K562 (cell line): ENCODE data around the gene SNX17. TPM values are rescaled to one million over a fixed set of nuclear protein-coding genes. Genes with fewer than 3 reads are reported as not detected.
A peak's percentile ranks its signal among the peaks of the same experiment; 100 is the strongest.

Experiments
- ATAC-seq: fragments of 200-7000 bp; cut with Tn5 transposase; 3 replicates; pipeline ENCODE4 v1.9.1; 2020; ENCODE audit warnings: moderate library complexity
- BruUV-seq: library from RNA; stranded (reverse); fragments of 400-500 nt; replicated peaks from 2 replicates; lab custom pipeline; 2021; lab: Mats Ljungman, UMichigan
- CTCF ChIA-PET: fragments of 300-600 bp; formaldehyde crosslinking; extraction: SDS; loops from one replicate; lab custom pipeline; 2021; ENCODE audit warnings: low intra/inter-chr PET ratio; lab: Yijun Ruan, JAX
- POLR2A ChIA-PET: fragments of 300-600, 350-650 bp; sonication (Branson Sonifier 250); formaldehyde crosslinking; extraction: SDS; loops from one replicate; lab custom pipeline; 2021; ENCODE audit warnings: antibody characterized with exemption, inconsistent platforms; lab: Yijun Ruan, JAX
- DNase-seq, 4 experiments: peaks; one replicate each; pipeline versions ENCODE4 v3.0.0 to v3.0.0-alpha.2; 2011 to 2018; ENCODE audit warnings: low spot score in 3 of 4, mixed read lengths in 3 of 4; ENCODE audit errors: extremely low read depth in 1 of 4
- FAIRE-seq: peaks from 2 replicates; lab custom pipeline; 2011; peaks lifted over from hg19 to GRCh38; lab: Jason Lieb, UNC
- H2AFZ ChIP-seq: 2 replicates; pipeline ENCODE4 v1.6.0; 2011; ENCODE audit warnings: low read depth, low read length, control low read depth, inconsistent platforms
- H3K27ac ChIP-seq: fragments of 200-600 bp; 3 replicates; pipeline ENCODE4 v1.8.0; 2011; ENCODE audit warnings: low read depth, mild to moderate bottlenecking, control low read depth, inconsistent platforms, low read length, moderate library complexity, mixed read lengths; ENCODE audit errors: extremely low read depth
- H3K27me3 ChIP-seq, 2 experiments: fragments of 300-600 bp in 1 of 2; 2 replicates in 1 of 2; 3 replicates in 1 of 2; pipeline versions ENCODE4 v1.6.0 to v1.8.0; 2011; ENCODE audit warnings: inconsistent platforms in 2 of 2, low read length in 2 of 2, mild to moderate bottlenecking in 1 of 2, mixed read lengths in 1 of 2, moderate library complexity in 1 of 2; ENCODE audit not compliant: control insufficient read depth in 2 of 2, insufficient read depth in 2 of 2
- H3K36me3 ChIP-seq: fragments of 300-600 bp; 3 replicates; pipeline ENCODE4 v1.8.0; 2011; ENCODE audit warnings: mild to moderate bottlenecking, low read length, inconsistent platforms; ENCODE audit not compliant: control insufficient read depth, insufficient read depth
- H3K4me1 ChIP-seq, 2 experiments: fragments of 200-600 bp in 1 of 2; replicated peaks in 1 of 2; 2 replicates in 1 of 2; 3 replicates in 1 of 2; pipeline versions ENCODE4 v1.5.1 to v1.8.0; 2011; ENCODE audit warnings: inconsistent platforms in 2 of 2, low read length in 2 of 2, mild to moderate bottlenecking in 1 of 2, mixed read lengths in 1 of 2, moderate library complexity in 1 of 2; ENCODE audit not compliant: control insufficient read depth in 2 of 2, insufficient read depth in 2 of 2
- H3K4me2 ChIP-seq: 2 replicates; pipeline ENCODE4 v1.6.1; 2011; ENCODE audit warnings: low read length, control low read depth, inconsistent platforms, mixed read lengths; ENCODE audit not compliant: insufficient read depth
- H3K4me3 ChIP-seq: fragments of 200-600 bp; sonication (generic), shearing (Covaris generic); 2 replicates; pipeline ENCODE4 v1.5.1; 2016; ENCODE audit warnings: control low read depth, inconsistent platforms
- H3K79me2 ChIP-seq: fragments of 200-600 bp; 3 replicates; pipeline ENCODE4 v1.8.0; 2011; ENCODE audit warnings: low read length, inconsistent platforms; ENCODE audit not compliant: control insufficient read depth, insufficient read depth
- H3K9ac ChIP-seq, 2 experiments: 2 replicates each; pipeline versions ENCODE4 v1.6.0 to v1.6.1; 2011; ENCODE audit warnings: low read depth in 2 of 2, low read length in 2 of 2, control low read depth in 1 of 2, inconsistent platforms in 1 of 2, mild to moderate bottlenecking in 1 of 2, mixed read lengths in 1 of 2; ENCODE audit not compliant: insufficient read depth in 1 of 2
- H3K9me1 ChIP-seq: one replicate; pipeline ENCODE4 v1.6.0; 2011; ENCODE audit warnings: inconsistent platforms, mild to moderate bottlenecking, low read length, moderate library complexity; ENCODE audit not compliant: control insufficient read depth, insufficient read depth
- H3K9me3 ChIP-seq: replicated peaks from 2 replicates; pipeline ENCODE4 v1.5.1; 2011; ENCODE audit warnings: low read depth, low read length, inconsistent platforms; ENCODE audit not compliant: control insufficient read depth, insufficient read depth
- H4K20me1 ChIP-seq: replicated peaks from 2 replicates; pipeline ENCODE4 v1.6.1; 2011; ENCODE audit warnings: low read length, inconsistent platforms, mixed read lengths; ENCODE audit not compliant: control insufficient read depth, insufficient read depth
- ARNT ChIP-seq, 2 experiments: fragments of 450-650 bp; IDR thresholded peaks; 2 replicates each; pipeline ENCODE4 v1.6.1; 2016; ENCODE audit warnings: mild to moderate bottlenecking in 1 of 2
- COPS2 ChIP-seq: fragments of 450-650 bp; conservative IDR thresholded peaks from 2 replicates; pipeline ENCODE4 v1.6.1; 2016; ENCODE audit warnings: mild to moderate bottlenecking, moderate library complexity
- CREM ChIP-seq: IDR thresholded peaks from 2 replicates; pipeline ENCODE4 v1.6.1; 2014; ENCODE audit warnings: antibody characterized with exemption, low read depth
- ESRRB ChIP-seq: fragments of 250-450 bp; sonication (Bioruptor Pico); IDR thresholded peaks from 2 replicates; pipeline ENCODE4 v1.5.0; 2020; ENCODE audit warnings: mild to moderate bottlenecking, moderate library complexity, borderline replicate concordance
- FOSL1 ChIP-seq: fragments of 200-800 bp; sonication (Bioruptor generic); conservative IDR thresholded peaks from 2 replicates; pipeline ENCODE4 v1.6.1; 2016; ENCODE audit warnings: missing genetic modification characterization, missing compliant biosample characterization
- MLX ChIP-seq, 2 experiments: fragments of 450-650 bp in 1 of 2; sonication (generic) in 1 of 2; formaldehyde crosslinking; conservative IDR thresholded peaks; 2 replicates each; pipeline versions ENCODE4 v1.4.0 to v1.8.1; 2020 to 2022; ENCODE audit warnings: mild to moderate bottlenecking in 1 of 2, missing genetic modification reagents in 1 of 2
- NFIC ChIP-seq: fragments of 450-650 bp; IDR thresholded peaks from 2 replicates; pipeline ENCODE4 v1.6.1; 2017; ENCODE audit warnings: mild to moderate bottlenecking, inconsistent platforms
- PHF21A ChIP-seq: fragments of 450-650 bp; IDR thresholded peaks from 2 replicates; pipeline ENCODE4 v1.6.1; 2017; ENCODE audit warnings: low read depth, borderline replicate concordance
- POLR2A ChIP-seq: fragments of 450-650 bp; conservative IDR thresholded peaks from 2 replicates; pipeline ENCODE4 v1.6.1; 2016
- POLR2AphosphoS2 ChIP-seq: IDR thresholded peaks from 2 replicates; pipeline ENCODE4 v1.6.1; 2012; ENCODE audit warnings: low read length, improper control_type of control experiment
- PURB ChIP-seq: sonication (generic); formaldehyde crosslinking; IDR thresholded peaks from 2 replicates; pipeline ENCODE4 v1.9.0; 2021; ENCODE audit warnings: low read depth, mild to moderate bottlenecking, missing genetic modification reagents
- RBFOX2 ChIP-seq: fragments of 200-400 bp; formaldehyde crosslinking; IDR thresholded peaks from 2 replicates; pipeline ENCODE4 v1.6.1; 2017; ENCODE audit warnings: low read depth, mild to moderate bottlenecking, low read length, moderate library complexity
- SUPT5H ChIP-seq: fragments of 450-650 bp; IDR thresholded peaks from 2 replicates; pipeline ENCODE4 v1.6.1; 2016
- ZNF589 ChIP-seq: fragments of 200-800 bp; sonication (Bioruptor generic); IDR thresholded peaks from 2 replicates; pipeline ENCODE4 v1.6.1; 2016; ENCODE audit warnings: low read depth, missing genetic modification characterization, missing compliant biosample characterization
- ZNF766 ChIP-seq: fragments of 200-800 bp; sonication (Bioruptor generic); conservative IDR thresholded peaks from 2 replicates; pipeline ENCODE4 v1.6.1; 2016; ENCODE audit warnings: missing genetic modification characterization, missing compliant biosample characterization
- WGBS: fragments of 100-300 bp; shearing (Covaris generic); methylation state at CpG from one replicate; pipeline ENCODE4 v1.1.6; 2016; ENCODE audit warnings: low coverage, mixed read lengths; ENCODE audit not compliant: insufficient coverage; ENCODE audit errors: missing lambda C conversion rate; 5-methylcytosine and 5-hydroxymethylcytosine counted together
- in situ Hi-C: fragments of 300-500 bp; cut with MboI; formaldehyde crosslinking; loops from 4 replicates; pipeline ENCODE4 v1.15.0; 2018; ENCODE audit warnings: inconsistent platforms, mixed read lengths
- intact Hi-C: fragments of 100-400 bp; cut with micrococcal nuclease; formaldehyde crosslinking; loops from 2 replicates; pipeline ENCODE4 v1.14.2; 2022
- polyA plus RNA-seq, 8 experiments: library from polyadenylated mRNA; depleted of rRNA in 4 of 8; stranded (reverse) in 5 of 8; unstranded in 3 of 8; fragments of >200 nt; fragmentation: Nextera tagmentation in 2 of 8; fragmentation: Illumina TruSeq in 1 of 8; extraction: Ambion mirVana in 2 of 8; extraction: Trizol in 1 of 8; gene quantifications; 2 replicates each; pipeline versions ENCODE4 v1.2.1 to v1.2.3, GENCODE V29; 2011 to 2014; ENCODE audit warnings: inconsistent platforms in 1 of 8, missing spikeins in 1 of 8
- total RNA-seq, 7 experiments: library from RNA; depleted of rRNA in 6 of 7; stranded (reverse); fragments of >200 nt in 6 of 7; fragmentation: Illumina TruSeq in 2 of 7; extraction: Trizol in 2 of 7; gene quantifications; 2 replicates each; pipeline versions ENCODE4 v1.2.1 to v1.2.3, GENCODE V29; 2011 to 2021; ENCODE audit warnings: low replicate concordance in 1 of 7

Gene SNX17
- total and polyA plus RNA-seq, 9 of the 15 experiments (the other 6 are each of a cell fraction or from before 2014, with no cell fraction given) = 3.0 to 75.7 (median 54.6) TPM

GRCh38 chr2:27376151-27376865, 5.9 kb downstream of the SNX17 start:
- no TSS peak for BruUV-seq
- WGBS = 92% methylated on average over 16 of the region's 16 CpGs
- Histone ChIP-seq H3K4me2 (no peak overlapping the region), H3K36me3 (peaks cover 77% of the 10 kb centered on the region), H3K9me3 (no peaks in the 10 kb centered on the region), H3K27ac (no peak overlapping the region; the same call in 2 of the 3 replicates), H2AFZ (no peak overlapping the region), H3K79me2 (peaks cover 38% of the 10 kb centered on the region), H3K4me3 (no peak overlapping the region), H3K27me3 (no peaks in the 10 kb centered on the region), H4K20me1 (no peaks in the 10 kb centered on the region), H3K4me1 (peaks cover 15 to 43% of the 10 kb centered on the region in 2 experiments), H3K9ac (0 out of 4 replicates have a peak overlapping the region, but pooled peaks of 1 of the 2 experiments have one; percentile 40), H3K9me1 (no peaks in the 10 kb centered on the region)
- in situ Hi-C loops = no loop called here
- no peak for ATAC-seq
- no peak for DNase-seq
- POLR2A ChIA-PET = interaction anchor here (0.7 kb wide), 2 partner anchors 15 to 185 kb away, joined by 3 read pairs; no protein-coding TSS in a partner anchor
- 0 out of 2 replicates have a peak, but pooled peaks have one; percentile 35 for TF ChIP-seq RBFOX2
- no peak for TF ChIP-seq ARNT (IDR thresholded peaks at IDR 0.05)
- CTCF ChIA-PET = no interaction called here
- intact Hi-C loops = no loop called here
- no peak for FAIRE-seq

- FAIRE-seq (no peak), ATAC-seq (no peak), DNase-seq (no peak)
- no peaks in the 10 kb centered on the region for H3K9me3 ChIP-seq
- no peaks in the 10 kb centered on the region for H3K27me3 ChIP-seq
- BruUV-seq = no TSS peak
- ChIA-PET CTCF (no interaction called here), POLR2A (no interaction called here)
- peaks cover 31% of the 10 kb centered on the region for H3K79me2 ChIP-seq
- 68% methylated on average over 7 of the region's 10 CpGs for WGBS
- no peak overlapping the region for H3K9ac ChIP-seq
- intact Hi-C loops (no loop called here), in situ Hi-C loops (no loop called here)
- peaks cover 83% of the 10 kb centered on the region for H3K36me3 ChIP-seq
- H3K4me2 ChIP-seq = no peak overlapping the region
- H2AFZ ChIP-seq = no peak overlapping the region
- no peaks in the 10 kb centered on the region for H3K9me1 ChIP-seq
- H4K20me1 ChIP-seq = no peaks in the 10 kb centered on the region
- no peak overlapping the region for H3K4me3 ChIP-seq
- peaks cover 12 to 45% of the 10 kb centered on the region in 2 experiments for H3K4me1 ChIP-seq
- no peak overlapping the region for H3K27ac ChIP-seq
- TF ChIP-seq ESRRB (no peak), PURB (CRISPR knock-in tag) (no peak), COPS2 (no peak), FOSL1 (tag) (no peak), ZNF766 (CRISPR knock-in tag) (no peak), CREM (no peak), NFIC (no peak), SUPT5H (0 out of 2 replicates have a peak, but pooled peaks have one; percentile 27), POLR2A (0 out of 2 replicates have a peak, but pooled peaks have one; percentile 14), MLX (CRISPR knock-in tag; conservative IDR thresholded peaks at IDR 0.05) (no peak), PHF21A (no peak), POLR2AphosphoS2 (peak; percentile 78), ARNT (IDR thresholded peaks at IDR 0.05) (no peak), ZNF589 (CRISPR knock-in tag) (no peak)
Observed at GRCh38 chr2:27376866-27377617, 6.6 kb downstream of the SNX17 start.
